HepG2 (cell line): Measurements from ENCODE around the gene GYS1. TPM values are rescaled to one million over a fixed set of nuclear protein-coding genes. Genes with fewer than 3 reads are reported as not detected.

ENCODE experiments used
- ATAD3A ChIP-seq: sonication (generic); formaldehyde crosslinking; IDR thresholded peaks from 2 replicates; pipeline ENCODE4 v1.4.0; 2020; ENCODE audit warnings: missing genetic modification reagents
- HNRNPLL ChIP-seq: fragments of 200-400 bp; formaldehyde crosslinking; IDR thresholded peaks from 2 replicates; pipeline ENCODE4 v1.6.1; 2017; ENCODE audit warnings: mild to moderate bottlenecking, low read depth, low read length; ENCODE audit not compliant: poor library complexity, severe bottlenecking
- HOXA5 ChIP-seq: sonication (generic); formaldehyde crosslinking; IDR thresholded peaks from 2 replicates; pipeline ENCODE4 v1.4.0; 2020; ENCODE audit warnings: missing genetic modification reagents
- LCORL ChIP-seq, 2 experiments: fragments of 450-650 bp in 1 of 2; sonication (generic) in 1 of 2; formaldehyde crosslinking in 1 of 2; IDR thresholded peaks; 2 replicates each; pipeline versions ENCODE4 v1.5.0 to v1.6.1; 2017 to 2020; ENCODE audit warnings: antibody characterized with exemption in 1 of 2, missing genetic modification reagents in 1 of 2
- MED8 ChIP-seq: sonication (generic); formaldehyde crosslinking; IDR thresholded peaks from 2 replicates; pipeline ENCODE4 v1.8.1; 2023; ENCODE audit warnings: mild to moderate bottlenecking, missing genetic modification reagents; ENCODE audit not compliant: insufficient replicate concordance
- ZNF160 ChIP-seq: sonication (generic); formaldehyde crosslinking; IDR thresholded peaks from 2 replicates; pipeline ENCODE4 v1.8.0; 2022; ENCODE audit warnings: mild to moderate bottlenecking, inconsistent platforms, missing genetic modification reagents
- ZNF343 ChIP-seq: sonication (generic); formaldehyde crosslinking; IDR thresholded peaks from 2 replicates; pipeline ENCODE4 v1.4.0; 2020; ENCODE audit warnings: mild to moderate bottlenecking, missing genetic modification reagents
- ZNF616 ChIP-seq: sonication (generic); formaldehyde crosslinking; IDR thresholded peaks from 2 replicates; pipeline ENCODE4 v1.5.0; 2020; ENCODE audit warnings: low read depth, mild to moderate bottlenecking, missing genetic modification reagents
- ZNF746 ChIP-seq: sonication (generic); formaldehyde crosslinking; IDR thresholded peaks from 2 replicates; pipeline ENCODE4 v1.8.0; 2022; ENCODE audit warnings: mild to moderate bottlenecking, missing genetic modification reagents
- polyA plus RNA-seq, 8 experiments: library from polyadenylated mRNA; depleted of rRNA in 3 of 8; stranded (reverse) in 7 of 8; unstranded in 1 of 8; fragments of >200 nt; fragmentation: Illumina TruSeq in 4 of 8; extraction: Trizol in 4 of 8; gene quantifications; 2 replicates each; pipeline versions ENCODE4 v1.2.1 to v1.2.3, GENCODE V29; 2011 to 2016; ENCODE audit warnings: low read depth in 4 of 8, missing spikeins in 1 of 8, mixed read lengths in 1 of 8; ENCODE audit not compliant: insufficient read depth in 1 of 8
- total RNA-seq, 5 experiments: library from RNA; depleted of rRNA; stranded (reverse); fragments of >200 nt; fragmentation: Illumina TruSeq; extraction: Trizol; gene quantifications; 2 replicates each; pipeline ENCODE4 v1.2.3, GENCODE V29; 2016; ENCODE audit warnings: low read depth in 1 of 5
- TF ChIP-seq, protein P1 (sequence below): sonication (generic); formaldehyde crosslinking; IDR thresholded peaks from 2 replicates; pipeline ENCODE4 v1.4.0; 2020; ENCODE audit warnings: low read depth, mild to moderate bottlenecking, missing genetic modification reagents
- TF ChIP-seq, protein P2 (sequence below): IDR thresholded peaks from 2 replicates; pipeline ENCODE4 v1.6.1; 2016; ENCODE audit warnings: missing biosample characterization, missing genetic modification reagents, low read depth
- TF ChIP-seq, protein P3 (sequence below): sonication (generic); formaldehyde crosslinking; IDR thresholded peaks from 2 replicates; pipeline ENCODE4 v1.8.0; 2022; ENCODE audit warnings: mild to moderate bottlenecking, missing genetic modification reagents

The GYS1 gene
- total and polyA plus RNA-seq, 2 of the 13 experiments (the other 11 are each of a cell fraction or from before 2014, with no cell fraction given), result 18.4 to 42.1 TPM

DNA sequence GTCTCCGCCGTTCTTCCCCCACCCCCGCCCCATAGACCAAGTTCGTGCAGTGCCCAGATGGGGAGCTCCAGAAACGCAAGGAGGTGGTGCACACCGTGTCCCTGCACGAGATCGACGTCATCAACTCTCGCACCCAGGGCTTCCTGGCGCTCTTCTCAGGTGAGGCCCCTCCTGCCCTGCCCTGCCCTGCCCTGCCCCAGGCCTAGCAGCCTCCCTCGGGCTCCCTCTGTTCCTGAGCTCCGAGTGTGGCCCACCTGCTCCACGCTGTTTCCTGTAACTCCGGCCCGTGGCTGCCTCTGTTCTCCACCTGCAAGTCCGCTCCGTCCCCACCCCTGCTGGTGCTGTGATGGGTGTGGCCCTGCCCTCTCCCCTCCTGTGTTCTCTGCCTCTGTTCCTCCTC lies 17.3 kb upstream of the GYS1 start (continued):
- TF ChIP-seq MED8 (no peak), LCORL (IDR thresholded peaks at IDR 0.05) (no peak), LCORL (CRISPR knock-in tag; IDR thresholded peaks at IDR 0.05) (no peak), HNRNPLL (no peak), ATAD3A (CRISPR knock-in tag) (no peak), ZNF746 (CRISPR knock-in tag) (no peak), ZNF343 (CRISPR knock-in tag) (no peak), HOXA5 (CRISPR knock-in tag) (no peak), ZNF160 (CRISPR knock-in tag) (no peak), ZNF616 (CRISPR knock-in tag) (no peak)
- TF ChIP-seq, protein P1, sequence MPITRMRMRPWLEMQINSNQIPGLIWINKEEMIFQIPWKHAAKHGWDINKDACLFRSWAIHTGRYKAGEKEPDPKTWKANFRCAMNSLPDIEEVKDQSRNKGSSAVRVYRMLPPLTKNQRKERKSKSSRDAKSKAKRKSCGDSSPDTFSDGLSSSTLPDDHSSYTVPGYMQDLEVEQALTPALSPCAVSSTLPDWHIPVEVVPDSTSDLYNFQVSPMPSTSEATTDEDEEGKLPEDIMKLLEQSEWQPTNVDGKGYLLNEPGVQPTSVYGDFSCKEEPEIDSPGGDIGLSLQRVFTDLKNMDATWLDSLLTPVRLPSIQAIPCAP (CRISPR knock-in tag), result no peak
- TF ChIP-seq, protein P2, sequence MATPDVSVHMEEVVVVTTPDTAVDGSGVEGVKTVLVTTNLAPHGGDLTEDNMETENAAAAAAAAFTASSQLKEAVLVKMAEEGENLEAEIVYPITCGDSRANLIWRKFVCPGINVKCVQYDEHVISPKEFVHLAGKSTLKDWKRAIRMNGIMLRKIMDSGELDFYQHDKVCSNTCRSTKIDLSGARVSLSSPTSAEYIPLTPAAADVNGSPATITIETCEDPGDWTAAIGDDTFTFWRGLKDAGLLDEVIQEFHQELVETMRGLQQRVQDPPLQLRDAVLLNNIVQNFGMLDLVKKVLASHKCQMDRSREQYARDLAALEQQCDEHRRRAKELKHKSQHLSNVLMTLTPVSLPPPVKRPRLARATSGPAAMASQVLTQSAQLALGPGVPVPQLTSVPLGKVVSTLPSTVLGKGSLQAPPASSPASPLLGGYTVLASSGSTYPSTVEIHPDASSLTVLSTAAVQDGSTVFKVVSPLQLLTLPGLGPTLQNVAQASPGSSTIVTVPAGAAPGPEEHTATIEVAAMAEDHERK (CRISPR knock-in tag), result no peak
- TF ChIP-seq, protein P3, sequence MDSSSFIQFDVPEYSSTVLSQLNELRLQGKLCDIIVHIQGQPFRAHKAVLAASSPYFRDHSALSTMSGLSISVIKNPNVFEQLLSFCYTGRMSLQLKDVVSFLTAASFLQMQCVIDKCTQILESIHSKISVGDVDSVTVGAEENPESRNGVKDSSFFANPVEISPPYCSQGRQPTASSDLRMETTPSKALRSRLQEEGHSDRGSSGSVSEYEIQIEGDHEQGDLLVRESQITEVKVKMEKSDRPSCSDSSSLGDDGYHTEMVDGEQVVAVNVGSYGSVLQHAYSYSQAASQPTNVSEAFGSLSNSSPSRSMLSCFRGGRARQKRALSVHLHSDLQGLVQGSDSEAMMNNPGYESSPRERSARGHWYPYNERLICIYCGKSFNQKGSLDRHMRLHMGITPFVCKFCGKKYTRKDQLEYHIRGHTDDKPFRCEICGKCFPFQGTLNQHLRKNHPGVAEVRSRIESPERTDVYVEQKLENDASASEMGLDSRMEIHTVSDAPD (CRISPR knock-in tag), result no peak
